ENCODE data around the gene MOB3C.

MOB3C gene

DNA sequence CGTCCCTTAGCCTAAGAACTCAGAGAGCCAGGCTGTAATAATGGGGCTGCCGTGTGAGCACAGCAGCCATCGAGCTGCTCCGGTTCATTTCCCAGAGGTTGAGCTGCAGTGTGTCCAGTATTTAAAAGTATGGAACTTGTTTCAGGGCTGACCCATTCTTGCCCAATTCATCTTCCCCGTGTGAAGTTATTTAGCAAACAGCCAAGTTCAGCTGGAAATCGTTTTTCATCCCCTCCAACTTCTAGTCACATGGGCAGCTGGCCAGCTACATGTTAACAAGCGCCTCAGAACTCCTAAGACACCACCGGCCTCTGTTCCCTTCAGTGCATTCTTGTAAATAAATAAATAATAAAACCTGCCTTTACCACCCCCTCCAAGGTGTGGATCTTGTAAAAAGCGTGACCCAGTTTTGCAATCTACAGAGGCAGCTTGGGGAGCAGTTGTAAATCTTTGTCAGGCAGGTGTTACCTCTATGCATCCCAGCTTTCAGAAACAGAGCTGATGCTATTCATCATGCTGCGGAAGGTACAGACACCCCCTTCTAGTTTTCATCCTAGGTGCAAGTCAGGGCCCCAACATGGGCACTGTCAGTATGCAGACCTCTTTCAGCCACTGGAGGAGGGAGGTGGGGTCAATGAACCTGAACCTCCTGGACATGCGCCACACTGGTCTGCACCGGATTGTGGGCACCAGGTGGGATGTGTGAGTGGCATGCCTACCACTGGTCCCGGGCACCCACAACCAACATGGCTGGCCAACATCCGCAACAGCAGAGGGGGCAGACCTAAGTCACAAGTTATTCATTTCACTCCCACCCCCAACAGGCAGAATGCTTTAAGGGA, 46.5 kb downstream of the MOB3C start:
- peaks cover 9% of the 10 kb centered on the region for H3K36me3 Mint-ChIP-seq (ENCODE audit: low read depth)
- H3K27me3 Mint-ChIP-seq (ENCODE audit: low read depth, poor library complexity) = peaks cover 33% of the 10 kb centered on the region
- H3K27ac Mint-ChIP-seq = no peak overlapping the region
- TF ChIP-seq, protein P1, sequence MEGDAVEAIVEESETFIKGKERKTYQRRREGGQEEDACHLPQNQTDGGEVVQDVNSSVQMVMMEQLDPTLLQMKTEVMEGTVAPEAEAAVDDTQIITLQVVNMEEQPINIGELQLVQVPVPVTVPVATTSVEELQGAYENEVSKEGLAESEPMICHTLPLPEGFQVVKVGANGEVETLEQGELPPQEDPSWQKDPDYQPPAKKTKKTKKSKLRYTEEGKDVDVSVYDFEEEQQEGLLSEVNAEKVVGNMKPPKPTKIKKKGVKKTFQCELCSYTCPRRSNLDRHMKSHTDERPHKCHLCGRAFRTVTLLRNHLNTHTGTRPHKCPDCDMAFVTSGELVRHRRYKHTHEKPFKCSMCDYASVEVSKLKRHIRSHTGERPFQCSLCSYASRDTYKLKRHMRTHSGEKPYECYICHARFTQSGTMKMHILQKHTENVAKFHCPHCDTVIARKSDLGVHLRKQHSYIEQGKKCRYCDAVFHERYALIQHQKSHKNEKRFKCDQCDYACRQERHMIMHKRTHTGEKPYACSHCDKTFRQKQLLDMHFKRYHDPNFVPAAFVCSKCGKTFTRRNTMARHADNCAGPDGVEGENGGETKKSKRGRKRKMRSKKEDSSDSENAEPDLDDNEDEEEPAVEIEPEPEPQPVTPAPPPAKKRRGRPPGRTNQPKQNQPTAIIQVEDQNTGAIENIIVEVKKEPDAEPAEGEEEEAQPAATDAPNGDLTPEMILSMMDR (IDR thresholded peaks at IDR 0.05) = no peak
- no peaks in the 10 kb centered on the region for H3K9me3 Mint-ChIP-seq
- no peak overlapping the region for H3K4me3 Mint-ChIP-seq
- DNase-seq = no peak
- peaks cover 20% of the 10 kb centered on the region for H3K4me1 Mint-ChIP-seq

DNA sequence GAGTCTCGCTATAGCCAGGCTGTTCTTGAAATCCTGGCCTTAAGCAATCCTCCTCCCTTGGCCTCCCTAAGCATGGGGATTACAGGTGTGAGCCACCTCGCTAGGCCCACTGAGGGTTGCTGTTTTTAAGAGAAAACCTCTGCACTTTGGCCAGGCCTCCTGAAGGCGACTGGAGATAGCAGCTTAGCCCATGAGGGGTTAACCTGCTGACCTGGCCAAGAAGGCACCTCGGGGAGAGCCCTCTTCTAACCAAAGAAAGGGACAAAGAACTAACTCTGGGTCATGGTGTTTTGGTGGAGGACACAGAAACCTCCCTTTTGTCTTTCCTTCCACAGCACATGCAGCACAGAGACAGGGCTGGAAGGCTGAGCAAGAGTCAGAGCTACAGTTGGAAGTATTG, 47.5 kb downstream of the MOB3C start:
- Mint-ChIP-seq H3K27me3 (ENCODE audit: low read depth, poor library complexity) (peaks cover 26% of the 10 kb centered on the region), H3K4me1 (peaks cover 12% of the 10 kb centered on the region), H3K4me3 (no peak overlapping the region), H3K36me3 (ENCODE audit: low read depth) (peaks cover 9% of the 10 kb centered on the region), H3K27ac (no peak overlapping the region), H3K9me3 (no peaks in the 10 kb centered on the region)
- TF ChIP-seq, protein P1 (IDR thresholded peaks at IDR 0.05) = no peak
- no peak for DNase-seq

DNA sequence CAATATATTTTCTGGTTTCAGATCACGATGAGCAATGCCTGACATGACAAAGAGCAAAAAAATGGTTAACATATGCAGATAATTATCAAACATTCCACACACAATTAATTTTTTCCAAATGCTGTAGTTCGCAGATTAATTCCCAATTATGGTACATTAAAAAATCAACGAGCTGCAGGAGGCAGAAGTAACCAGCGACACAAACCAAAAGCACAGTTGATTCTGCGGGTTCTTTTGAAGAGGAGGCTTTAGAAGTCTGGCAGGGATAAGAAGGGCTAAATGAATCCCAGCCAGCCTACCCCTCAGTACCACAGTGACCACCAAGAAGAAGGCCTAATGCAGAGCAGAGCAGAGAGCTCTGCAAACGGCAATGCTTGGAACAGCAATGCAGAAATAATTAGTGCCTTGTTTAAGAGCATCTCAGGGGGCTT, 48.1 kb downstream of the MOB3C start:
- Mint-ChIP-seq H3K27ac (no peak overlapping the region), H3K4me1 (peaks cover 12% of the 10 kb centered on the region), H3K4me3 (no peak overlapping the region), H3K9me3 (no peaks in the 10 kb centered on the region), H3K27me3 (ENCODE audit: low read depth, poor library complexity) (peaks cover 21% of the 10 kb centered on the region), H3K36me3 (ENCODE audit: low read depth) (peaks cover 9% of the 10 kb centered on the region)
- DNase-seq = no peak
- TF ChIP-seq, protein P1 (IDR thresholded peaks at IDR 0.05) = no peak

DNA sequence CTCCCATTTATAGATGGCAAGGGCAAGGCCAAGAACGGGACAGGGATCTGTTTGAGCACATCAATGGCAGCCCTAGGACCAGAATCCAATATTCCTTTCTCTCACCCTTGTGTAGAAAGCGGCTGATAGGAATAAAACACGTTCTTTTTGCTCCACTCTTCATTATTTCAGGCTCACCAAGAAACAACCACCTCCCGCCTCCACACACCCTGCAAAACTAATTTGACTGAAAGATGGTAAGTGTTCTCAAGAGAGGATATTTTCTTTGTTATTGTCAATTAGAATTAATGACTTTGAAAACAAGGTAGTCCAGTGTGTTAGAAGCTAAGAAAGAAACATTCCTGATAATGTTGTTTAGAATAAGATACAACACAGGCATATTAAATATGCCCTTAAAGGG, 53.3 kb downstream of the MOB3C start:
- Mint-ChIP-seq H3K27ac (no peak overlapping the region), H3K36me3 (ENCODE audit: low read depth) (peaks cover 15% of the 10 kb centered on the region), H3K27me3 (ENCODE audit: low read depth, poor library complexity) (peaks cover 22% of the 10 kb centered on the region), H3K4me3 (no peak overlapping the region), H3K4me1 (peaks cover 8% of the 10 kb centered on the region), H3K9me3 (no peaks in the 10 kb centered on the region)
- TF ChIP-seq, protein P1 (IDR thresholded peaks at IDR 0.05) = no peak
- no peak for DNase-seq

DNA sequence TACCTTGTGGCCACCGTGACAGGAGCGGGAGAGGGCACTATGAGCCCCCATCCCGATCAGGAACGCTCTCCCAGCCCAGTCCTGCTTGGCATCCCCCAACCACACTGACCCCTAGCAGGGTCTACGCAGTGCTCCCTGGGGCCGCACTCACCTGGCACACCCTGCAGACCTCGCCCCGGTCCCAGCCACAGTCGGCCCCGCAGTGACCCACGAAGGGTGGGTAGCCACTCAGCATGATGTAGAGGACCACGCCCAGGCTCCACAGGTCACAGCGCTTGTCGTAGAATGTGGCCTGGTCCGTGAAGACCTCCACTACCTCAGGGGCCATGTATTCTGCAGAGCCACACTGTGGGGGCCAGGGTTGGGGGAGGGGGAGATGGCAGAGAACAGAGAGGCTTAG, 54.1 kb downstream of the MOB3C start:
- TF ChIP-seq, protein P1 (IDR thresholded peaks at IDR 0.05) = no peak
- no peak overlapping the region for H3K4me3 Mint-ChIP-seq
- H3K9me3 Mint-ChIP-seq = no peaks in the 10 kb centered on the region
- H3K27ac Mint-ChIP-seq = no peak overlapping the region
- DNase-seq = no peak
- H3K4me1 Mint-ChIP-seq = peaks cover 17% of the 10 kb centered on the region
- peaks cover 22% of the 10 kb centered on the region for H3K27me3 Mint-ChIP-seq (ENCODE audit: low read depth, poor library complexity)
- peaks cover 15% of the 10 kb centered on the region for H3K36me3 Mint-ChIP-seq (ENCODE audit: low read depth)

DNA sequence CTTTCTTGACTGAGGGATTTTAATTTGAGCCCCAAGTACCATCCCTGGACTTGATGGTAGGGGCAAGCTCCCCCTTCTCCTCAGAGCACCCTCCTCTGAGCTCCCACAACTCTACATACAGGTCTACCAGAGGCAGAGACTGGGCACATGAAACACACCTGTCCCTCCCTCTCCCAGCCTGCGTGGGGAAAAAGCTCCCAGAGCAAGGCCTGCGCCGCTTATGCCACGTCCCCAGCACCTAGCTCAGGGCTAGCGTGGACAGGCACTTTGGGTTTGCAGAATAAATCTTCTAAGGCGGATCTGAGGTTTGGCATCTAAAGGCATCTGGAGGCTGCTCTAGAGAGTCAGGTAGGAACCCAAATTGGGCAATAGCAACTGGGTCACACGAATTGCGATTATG, 57.6 kb downstream of the MOB3C start:
- H3K4me1 Mint-ChIP-seq = peaks cover 19% of the 10 kb centered on the region
- no peak overlapping the region for H3K4me3 Mint-ChIP-seq
- no peaks in the 10 kb centered on the region for H3K9me3 Mint-ChIP-seq

More for the DNA sequence above, 57.6 kb downstream of the MOB3C start:
- H3K27ac Mint-ChIP-seq = no peak overlapping the region
- H3K36me3 Mint-ChIP-seq (ENCODE audit: low read depth) = peaks cover 6% of the 10 kb centered on the region
- no peak for DNase-seq
- TF ChIP-seq, protein P1 (IDR thresholded peaks at IDR 0.05) = no peak
- H3K27me3 Mint-ChIP-seq (ENCODE audit: low read depth, poor library complexity) = peaks cover 13% of the 10 kb centered on the region
